ENCODE data around the gene NHLRC1. TPM values are rescaled to one million over a fixed set of nuclear protein-coding genes. Genes with fewer than 3 reads are reported as not detected.

The NHLRC1 gene
- total and polyA plus RNA-seq, 4 donors, result 0.97 to 4.3 (median 2.2) TPM

DNA sequence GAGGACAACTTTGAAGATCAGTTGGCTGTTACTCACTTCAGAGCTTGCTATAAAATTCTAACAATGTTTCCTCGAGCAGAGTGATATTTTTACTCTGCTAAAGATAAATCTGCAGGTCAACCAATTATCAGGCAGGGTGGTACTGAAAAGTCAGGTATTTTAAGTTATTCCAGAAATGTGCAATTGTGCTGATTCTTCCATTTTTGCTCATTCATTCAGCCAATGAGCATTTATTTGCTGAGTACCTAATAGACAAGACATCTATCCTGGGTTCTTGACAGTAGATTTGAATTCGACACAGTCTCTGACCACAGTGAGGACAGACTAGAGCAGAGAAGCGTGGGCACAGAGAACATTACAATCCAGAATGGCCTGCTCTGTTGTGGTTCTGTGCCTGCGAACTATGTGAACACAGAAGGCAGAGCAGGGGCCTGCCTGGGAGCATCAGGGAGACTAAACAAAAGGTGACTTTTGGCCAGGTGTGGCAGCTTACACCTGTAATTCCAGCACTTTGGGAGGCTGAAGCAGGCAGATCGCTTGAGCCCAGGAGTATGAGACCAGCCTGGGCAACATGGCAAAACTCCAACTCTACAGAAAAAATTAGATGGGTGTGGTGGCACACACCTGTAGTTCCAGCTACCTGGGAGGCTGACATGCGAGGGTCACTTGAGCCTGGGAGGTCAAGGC, 17.6 kb upstream of the NHLRC1 start:
- Histone ChIP-seq H3K9ac (ENCODE audit: insufficient read depth in 1 of 2, low read length in 2 of 2) (no peak overlapping the region), H3K4me1 (ENCODE audit: control insufficient read depth in 5 of 5, insufficient read depth in 5 of 5, low read length in 5 of 5) (no peaks in the 10 kb centered on the region), H3K27ac (ENCODE audit: low read depth in 1 of 2, low read length in 1 of 2) (no peak overlapping the region), H3K4me3 (no peak overlapping the region), H3K9me3 (ENCODE audit: control insufficient read depth in 4 of 4, insufficient read depth in 3 of 4, low read length in 3 of 4) (no peaks in the 10 kb centered on the region), H3K36me3 (ENCODE audit: control insufficient read depth in 4 of 4, insufficient read depth in 4 of 4, low read length in 4 of 4) (peaks cover 8 to 31% (median 16%) of the 10 kb centered on the region in 4 donors), H3K27me3 (ENCODE audit: control insufficient read depth in 3 of 3, insufficient read depth in 3 of 3, low read length in 2 of 3) (no peaks in the 10 kb centered on the region)
- DNase-seq (no peak), ATAC-seq (ENCODE audit: insufficient read depth, low FRiP score) (no peak)
- TF ChIP-seq, protein P1, sequence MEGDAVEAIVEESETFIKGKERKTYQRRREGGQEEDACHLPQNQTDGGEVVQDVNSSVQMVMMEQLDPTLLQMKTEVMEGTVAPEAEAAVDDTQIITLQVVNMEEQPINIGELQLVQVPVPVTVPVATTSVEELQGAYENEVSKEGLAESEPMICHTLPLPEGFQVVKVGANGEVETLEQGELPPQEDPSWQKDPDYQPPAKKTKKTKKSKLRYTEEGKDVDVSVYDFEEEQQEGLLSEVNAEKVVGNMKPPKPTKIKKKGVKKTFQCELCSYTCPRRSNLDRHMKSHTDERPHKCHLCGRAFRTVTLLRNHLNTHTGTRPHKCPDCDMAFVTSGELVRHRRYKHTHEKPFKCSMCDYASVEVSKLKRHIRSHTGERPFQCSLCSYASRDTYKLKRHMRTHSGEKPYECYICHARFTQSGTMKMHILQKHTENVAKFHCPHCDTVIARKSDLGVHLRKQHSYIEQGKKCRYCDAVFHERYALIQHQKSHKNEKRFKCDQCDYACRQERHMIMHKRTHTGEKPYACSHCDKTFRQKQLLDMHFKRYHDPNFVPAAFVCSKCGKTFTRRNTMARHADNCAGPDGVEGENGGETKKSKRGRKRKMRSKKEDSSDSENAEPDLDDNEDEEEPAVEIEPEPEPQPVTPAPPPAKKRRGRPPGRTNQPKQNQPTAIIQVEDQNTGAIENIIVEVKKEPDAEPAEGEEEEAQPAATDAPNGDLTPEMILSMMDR (IDR thresholded peaks at IDR 0.05; ENCODE audit: control extremely low read depth, extremely low read depth), result no peak
- 97 to 99% methylated on average over 6 of the region's 6 CpGs for WGBS, 2 donors

DNA sequence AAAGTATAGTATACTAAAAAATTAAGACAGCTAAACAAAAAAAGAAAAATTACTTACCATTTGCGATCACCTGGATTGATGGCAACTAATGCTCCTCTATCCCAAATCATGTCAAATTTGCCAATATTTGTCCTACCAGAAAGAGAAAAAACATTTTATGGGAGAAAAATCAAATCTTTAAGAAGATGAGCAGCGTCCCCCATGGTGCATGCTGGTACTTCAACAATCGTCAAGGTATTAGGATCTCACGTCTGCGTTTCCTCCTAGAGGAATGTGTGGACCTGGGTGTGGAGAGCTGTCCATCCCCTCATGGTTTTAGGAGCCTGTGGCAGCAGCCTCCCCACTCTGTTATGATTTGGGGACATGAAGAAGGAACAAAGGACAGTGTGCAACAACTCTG, 16.4 kb upstream of the NHLRC1 start:
- no peak overlapping the region for H3K9ac ChIP-seq (ENCODE audit: insufficient read depth in 1 of 2, low read length in 2 of 2)
- TF ChIP-seq, protein P1 (IDR thresholded peaks at IDR 0.05; ENCODE audit: control extremely low read depth, extremely low read depth), result no peak
- H3K4me3 ChIP-seq, result no peak overlapping the region
- H3K9me3 ChIP-seq (ENCODE audit: control insufficient read depth in 4 of 4, insufficient read depth in 3 of 4, low read length in 3 of 4), result no peaks in the 10 kb centered on the region
- WGBS, 2 donors, result 96% methylated on average over 5 of the region's 5 CpGs
- peaks cover 8 to 31% (median 18%) of the 10 kb centered on the region in 4 donors for H3K36me3 ChIP-seq (ENCODE audit: control insufficient read depth in 4 of 4, insufficient read depth in 4 of 4, low read length in 4 of 4)
- no peak for ATAC-seq (ENCODE audit: insufficient read depth, low FRiP score)
- H3K4me1 ChIP-seq (ENCODE audit: control insufficient read depth in 5 of 5, insufficient read depth in 5 of 5, low read length in 5 of 5), result no peaks in the 10 kb centered on the region
- no peaks in the 10 kb centered on the region for H3K27me3 ChIP-seq (ENCODE audit: control insufficient read depth in 3 of 3, insufficient read depth in 3 of 3, low read length in 2 of 3)
- no peak overlapping the region for H3K27ac ChIP-seq (ENCODE audit: low read depth in 1 of 2, low read length in 1 of 2)
- DNase-seq, result no peak

DNA sequence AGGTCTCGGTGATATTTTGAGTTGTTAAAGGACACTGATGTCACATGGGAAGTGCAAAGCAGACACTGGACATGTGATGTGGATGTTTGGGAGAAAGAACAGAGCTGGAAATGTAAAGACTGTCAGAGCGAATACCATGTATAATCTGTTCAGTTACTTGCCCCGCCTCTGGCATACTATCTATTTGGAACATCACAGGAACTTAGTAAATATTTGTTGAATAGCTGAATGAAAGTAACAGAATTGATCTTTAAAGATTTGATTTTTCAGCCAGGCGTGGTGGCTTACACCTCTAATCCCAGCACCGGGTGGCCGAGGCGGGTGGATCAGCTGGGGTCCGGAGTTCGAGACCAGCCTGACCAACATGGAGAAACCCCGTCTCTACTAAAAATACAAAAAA, 13.8 kb upstream of the NHLRC1 start:
- H3K27ac ChIP-seq (ENCODE audit: low read depth in 1 of 2, low read length in 1 of 2), result no peak overlapping the region
- DNase-seq, result no peak
- H3K36me3 ChIP-seq (ENCODE audit: control insufficient read depth in 4 of 4, insufficient read depth in 4 of 4, low read length in 4 of 4), result peaks cover 3 to 16% (median 10%) of the 10 kb centered on the region in 4 donors
- no peaks in the 10 kb centered on the region for H3K27me3 ChIP-seq (ENCODE audit: control insufficient read depth in 3 of 3, insufficient read depth in 3 of 3, low read length in 2 of 3)
- 99% methylated on average over 10 of the region's 10 CpGs for WGBS, 2 donors
- no peaks in the 10 kb centered on the region for H3K4me1 ChIP-seq (ENCODE audit: control insufficient read depth in 5 of 5, insufficient read depth in 5 of 5, low read length in 5 of 5)
- TF ChIP-seq, protein P1 (IDR thresholded peaks at IDR 0.05; ENCODE audit: control extremely low read depth, extremely low read depth), result no peak
- H3K4me3 ChIP-seq, result no peak overlapping the region
- ATAC-seq (ENCODE audit: insufficient read depth, low FRiP score), result no peak
- H3K9ac ChIP-seq (ENCODE audit: insufficient read depth in 1 of 2, low read length in 2 of 2), result no peak overlapping the region
- H3K9me3 ChIP-seq (ENCODE audit: control insufficient read depth in 4 of 4, insufficient read depth in 3 of 4, low read length in 3 of 4), result no peaks in the 10 kb centered on the region

DNA sequence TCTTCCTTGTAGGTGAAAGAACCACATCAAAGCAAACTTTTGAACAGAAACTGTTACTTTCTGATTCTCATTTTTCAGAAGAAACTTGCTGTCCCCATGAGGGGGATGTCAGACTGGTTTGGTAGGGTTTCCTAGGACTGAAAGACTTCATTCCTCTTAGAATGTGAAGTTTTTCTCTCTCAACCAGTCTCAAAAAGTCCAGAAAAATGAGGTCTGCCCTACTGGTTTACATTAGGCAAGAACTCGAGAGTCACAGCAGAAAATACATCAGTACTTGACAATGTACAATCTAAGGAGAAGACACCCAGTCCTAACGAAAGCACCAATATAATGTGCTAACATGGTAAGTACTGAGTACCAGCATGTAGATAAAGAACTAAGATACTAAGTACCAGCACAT, 12.7 kb upstream of the NHLRC1 start:
- peaks cover 3 to 14% (median 9%) of the 10 kb centered on the region in 4 donors for H3K36me3 ChIP-seq (ENCODE audit: control insufficient read depth in 4 of 4, insufficient read depth in 4 of 4, low read length in 4 of 4)
- TF ChIP-seq, protein P1 (IDR thresholded peaks at IDR 0.05; ENCODE audit: control extremely low read depth, extremely low read depth), result no peak
- no peak for ATAC-seq (ENCODE audit: insufficient read depth, low FRiP score)
- H3K27ac ChIP-seq (ENCODE audit: low read depth in 1 of 2, low read length in 1 of 2), result no peak overlapping the region
- no peak overlapping the region for H3K4me3 ChIP-seq
- H3K27me3 ChIP-seq (ENCODE audit: control insufficient read depth in 3 of 3, insufficient read depth in 3 of 3, low read length in 2 of 3), result no peaks in the 10 kb centered on the region
- 87 to 95% methylated on average over 2 of the region's 2 CpGs for WGBS, 2 donors
- no peaks in the 10 kb centered on the region for H3K9me3 ChIP-seq (ENCODE audit: control insufficient read depth in 4 of 4, insufficient read depth in 3 of 4, low read length in 3 of 4)
- H3K9ac ChIP-seq (ENCODE audit: insufficient read depth in 1 of 2, low read length in 2 of 2), result no peak overlapping the region
- peak in 1 of 3 donors; percentile 17 for DNase-seq
- no peaks in the 10 kb centered on the region for H3K4me1 ChIP-seq (ENCODE audit: control insufficient read depth in 5 of 5, insufficient read depth in 5 of 5, low read length in 5 of 5)

Data from lung (tissue), 12 donors.